ENCODE data around the gene STAP1. TPM values are rescaled to one million over a fixed set of nuclear protein-coding genes. Genes with fewer than 3 reads are reported as not detected.

STAP1 gene
- not detected in 2 replicates for total RNA-seq

GRCh38 chr4:67558493-67558892, at the start of gene STAP1:
Gene STAP1, plus strand, starts transcription at chr4:67558727. Its CDS starts 83 bp downstream, at chr4:67558810.

GRCh38 chr4:67545199-67546003, 13.1 kb upstream of the STAP1 start, which contains the start of gene CENPC:
Gene CENPC, minus strand, starts transcription at chr4:67545503. Its CDS starts 148 bp downstream, at chr4:67545355.

Small RNAs within 50 kb of the gene (small RNA-seq; reads per million reads assigned to genes)
- gene AC096720.1 (ENCODE audit: low replicate concordance) = not detected

Other genes starting within 250 kb of the STAP1 start
- gene CENPC, start 13.2 kb upstream of the STAP1 start, total RNA-seq = 9.4 and 22.6 TPM in 2 replicates
- gene UBA6, start 142.4 kb downstream of the STAP1 start, total RNA-seq = 153 and 273 TPM in 2 replicates
- gene GNRHR, start 195.7 kb downstream of the STAP1 start, total RNA-seq = not detected in 2 replicates